Esophagus squamous epithelium (tissue), 5 donors: ENCODE data around the gene POR. TPM values are rescaled to one million over a fixed set of nuclear protein-coding genes. Genes with fewer than 3 reads are reported as not detected.

Experiments used
- DNase-seq: peaks from one replicate; lab custom pipeline; 2025; lab: John Stamatoyannopoulos, UW
- H3K27ac ChIP-seq, 4 donors: fragments of 200-600 bp; sonication (generic); one replicate each; pipeline ENCODE4 v1.5.1; 2016 to 2019; ENCODE audit warnings: mild to moderate bottlenecking in 1 of 4
- H3K27me3 ChIP-seq, 4 donors: fragments of 200-600 bp; sonication (generic); 1 replicate in 3 of 4; 2 replicates in 1 of 4; pipeline versions ENCODE4 v1.5.1 to v1.6.0; 2017 to 2021; ENCODE audit warnings: antibody characterized with exemption in 1 of 4
- H3K36me3 ChIP-seq, 3 donors: fragments of 200-600 bp; sonication (generic); one replicate each; pipeline ENCODE4 v1.5.1; 2016 to 2019
- H3K4me1 ChIP-seq, 3 donors: fragments of 200-600 bp; sonication (generic); one replicate each; pipeline ENCODE4 v1.5.1; 2017 to 2019
- H3K4me3 ChIP-seq, 4 donors: fragments of 200-600 bp; sonication (generic); 1 replicate in 3 of 4; 2 replicates in 1 of 4; pipeline ENCODE4 v1.5.1; 2016 to 2019; ENCODE audit warnings: mild to moderate bottlenecking in 2 of 4, moderate library complexity in 1 of 4
- H3K9me3 ChIP-seq, 3 donors: fragments of 200-600 bp; sonication (generic); one replicate each; pipeline ENCODE4 v1.5.1; 2016 to 2019
- POLR2A ChIP-seq, 4 donors: fragments of 450-650 bp; IDR thresholded peaks; one replicate each; pipeline ENCODE4 v1.6.1; 2017; ENCODE audit warnings: antibody characterized with exemption in 4 of 4, mild to moderate bottlenecking in 4 of 4, moderate library complexity in 3 of 4
- WGBS, 2 donors: methylation state at CpG; one replicate each; pipeline ENCODE4 v1.1.5; 2018; 5-methylcytosine and 5-hydroxymethylcytosine counted together
- intact Hi-C: fragments of 100-400 bp; cut with DNase I; formaldehyde crosslinking; loops from one replicate; pipeline ENCODE4 v1.15.0; 2022
- total RNA-seq, 4 donors: library from RNA; depleted of rRNA; stranded (reverse); fragments of >200 nt; gene quantifications; one replicate each; pipeline ENCODE4 v1.1.0, GENCODE V29; 2016
- TF ChIP-seq, protein P1 (sequence below), 6 experiments: fragments of 450-650 bp in 4 of 6; fragments of 200-600 bp in 2 of 6; sonication (generic) in 2 of 6; IDR thresholded peaks; one replicate each; pipeline ENCODE4 v1.5.1; 2016 to 2019; ENCODE audit warnings: antibody characterized with exemption in 6 of 6, mild to moderate bottlenecking in 4 of 6, moderate library complexity in 4 of 6
- donor health status: DM: yes; HTN: yes; CAD: no.

The POR gene
- total RNA-seq, 4 donors from 2014 or later: 71.0 to 116 (median 81.6) TPM

DNA sequence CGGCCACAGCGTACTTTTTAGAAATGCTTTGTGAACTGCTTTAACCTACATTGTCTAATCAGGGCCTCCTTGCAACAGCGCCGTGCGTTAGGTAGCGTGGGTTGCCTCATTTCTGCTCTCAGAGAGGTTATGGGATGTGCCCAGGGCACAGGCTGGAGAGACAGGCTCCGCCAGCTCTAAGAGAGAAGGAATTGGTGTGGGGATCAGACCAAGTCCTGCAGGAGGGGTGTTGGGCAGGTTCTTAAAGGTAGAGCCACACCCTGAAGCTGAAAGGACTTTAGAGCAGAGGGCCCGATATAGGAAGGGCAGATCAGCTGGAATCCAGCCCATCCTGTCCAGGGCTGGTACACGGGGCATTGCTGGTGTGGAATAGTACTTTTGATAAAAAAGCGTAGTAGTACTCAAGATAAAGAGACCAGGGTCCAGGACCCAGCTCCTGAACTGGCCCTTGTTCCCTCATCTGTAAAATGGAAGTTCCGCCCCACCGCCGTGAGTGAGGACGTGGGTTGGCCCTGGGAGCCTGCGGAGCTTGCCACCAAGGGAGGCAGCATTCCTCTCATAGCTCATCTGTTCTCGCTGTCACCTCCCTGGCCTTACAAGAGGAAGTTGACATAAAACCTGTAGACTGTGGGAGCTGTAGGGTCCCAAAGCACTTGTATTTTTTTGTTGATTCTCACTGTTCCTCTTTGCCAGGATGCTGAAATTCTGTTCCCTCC lies 42.2 kb downstream of the POR start:
- Histone ChIP-seq H3K36me3 (peaks cover 12 to 86% (median 22%) of the 10 kb centered on the region in 3 donors), H3K4me3 (no peak overlapping the region), H3K27me3 (no peaks in the 10 kb centered on the region), H3K9me3 (no peaks in the 10 kb centered on the region), H3K27ac (peak overlapping the region; percentile 18 to 74 (median 66)), H3K4me1 (peaks cover 1 to 26% (median 4%) of the 10 kb centered on the region in 3 donors)
- intact Hi-C loops: no loop called here
- no peak for DNase-seq
- no peak for TF ChIP-seq POLR2A (IDR thresholded peaks at IDR 0.05)
- TF ChIP-seq, protein P1, sequence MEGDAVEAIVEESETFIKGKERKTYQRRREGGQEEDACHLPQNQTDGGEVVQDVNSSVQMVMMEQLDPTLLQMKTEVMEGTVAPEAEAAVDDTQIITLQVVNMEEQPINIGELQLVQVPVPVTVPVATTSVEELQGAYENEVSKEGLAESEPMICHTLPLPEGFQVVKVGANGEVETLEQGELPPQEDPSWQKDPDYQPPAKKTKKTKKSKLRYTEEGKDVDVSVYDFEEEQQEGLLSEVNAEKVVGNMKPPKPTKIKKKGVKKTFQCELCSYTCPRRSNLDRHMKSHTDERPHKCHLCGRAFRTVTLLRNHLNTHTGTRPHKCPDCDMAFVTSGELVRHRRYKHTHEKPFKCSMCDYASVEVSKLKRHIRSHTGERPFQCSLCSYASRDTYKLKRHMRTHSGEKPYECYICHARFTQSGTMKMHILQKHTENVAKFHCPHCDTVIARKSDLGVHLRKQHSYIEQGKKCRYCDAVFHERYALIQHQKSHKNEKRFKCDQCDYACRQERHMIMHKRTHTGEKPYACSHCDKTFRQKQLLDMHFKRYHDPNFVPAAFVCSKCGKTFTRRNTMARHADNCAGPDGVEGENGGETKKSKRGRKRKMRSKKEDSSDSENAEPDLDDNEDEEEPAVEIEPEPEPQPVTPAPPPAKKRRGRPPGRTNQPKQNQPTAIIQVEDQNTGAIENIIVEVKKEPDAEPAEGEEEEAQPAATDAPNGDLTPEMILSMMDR (IDR thresholded peaks at IDR 0.05): no peak
- 83 to 84% methylated on average over 11 to 13 of the region's 16 CpGs for WGBS, 2 donors

DNA sequence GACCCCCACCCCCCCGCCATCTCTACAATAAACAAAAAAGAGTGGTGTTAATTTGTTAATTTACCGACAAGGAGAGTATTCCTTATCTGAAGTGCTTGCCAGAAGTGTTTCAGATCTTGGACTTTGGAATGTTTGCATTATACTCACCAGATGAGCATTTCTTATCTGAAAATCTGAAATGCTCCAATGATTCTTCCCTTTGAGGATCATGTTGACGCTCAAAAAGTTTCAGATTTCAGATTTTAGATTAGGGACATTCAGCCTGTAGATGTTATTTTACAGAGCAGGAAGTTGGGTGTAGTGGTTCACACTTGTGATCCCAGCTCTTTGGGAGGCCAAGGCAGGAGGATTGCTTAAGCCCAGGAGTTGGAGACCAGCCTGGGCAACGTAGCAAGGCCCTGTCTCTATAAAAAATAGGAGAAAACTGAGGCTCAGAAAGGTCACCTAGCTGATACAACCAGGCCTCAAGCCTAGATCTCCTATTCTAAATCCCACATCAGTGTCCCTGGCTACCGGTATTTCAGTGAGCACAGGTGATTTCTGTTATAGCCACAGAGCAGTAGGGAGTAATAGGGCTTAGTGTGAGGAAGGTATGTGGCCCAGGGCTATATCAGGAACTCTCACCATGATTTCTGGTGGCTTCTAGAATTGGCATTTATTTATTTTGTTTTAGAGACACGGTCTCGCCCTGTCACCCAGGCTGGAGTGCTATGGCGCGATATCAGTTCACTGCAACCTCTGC lies 44.0 kb downstream of the POR start:
- DNase-seq: no peak
- Histone ChIP-seq H3K27me3 (no peaks in the 10 kb centered on the region), H3K4me1 (peaks cover 4 to 43% (median 6%) of the 10 kb centered on the region in 3 donors), H3K4me3 (no peak overlapping the region), H3K36me3 (peaks cover 12 to 96% (median 22%) of the 10 kb centered on the region in 3 donors), H3K9me3 (no peaks in the 10 kb centered on the region), H3K27ac (no peak overlapping the region)
- 93% methylated on average over 9 of the region's 9 CpGs for whole genome bisulfite sequencing, 2 donors
- no peak for TF ChIP-seq POLR2A (IDR thresholded peaks at IDR 0.05)
- TF ChIP-seq, protein P1 (IDR thresholded peaks at IDR 0.05): no peak
- intact Hi-C loops: no loop called here

DNA sequence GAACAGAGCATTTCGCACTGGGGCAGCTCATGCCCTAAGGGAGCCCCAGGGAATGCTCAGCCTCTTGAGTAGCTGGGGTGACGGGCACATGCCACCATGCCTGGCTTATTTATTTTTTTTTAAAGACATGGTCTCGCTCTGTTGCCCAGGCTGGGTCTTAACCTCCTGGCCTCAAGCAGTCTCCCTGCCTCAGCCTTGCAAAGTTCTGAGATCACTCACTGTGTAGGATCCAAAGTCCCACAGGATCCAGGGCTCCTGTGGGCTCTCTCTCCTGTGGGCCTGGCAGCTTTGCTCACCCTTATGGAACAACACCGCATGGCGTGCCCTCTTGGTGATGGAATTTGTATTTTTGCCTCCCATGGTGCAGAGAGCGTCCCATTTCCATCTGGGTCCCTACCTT lies 45.4 kb downstream of the POR start:
- peaks cover 4 to 54% (median 6%) of the 10 kb centered on the region in 3 donors for H3K4me1 ChIP-seq
- WGBS, 2 donors: 93 to 100% methylated on average over 3 to 6 of the region's 6 CpGs
- peaks cover 10 to 95% (median 12%) of the 10 kb centered on the region in 3 donors for H3K36me3 ChIP-seq
- H3K27ac ChIP-seq: no peak overlapping the region
- DNase-seq: no peak
- H3K4me3 ChIP-seq: no peak overlapping the region
- no peak for TF ChIP-seq POLR2A (IDR thresholded peaks at IDR 0.05)
- TF ChIP-seq, protein P1 (IDR thresholded peaks at IDR 0.05): no peak
- H3K9me3 ChIP-seq: no peaks in the 10 kb centered on the region
- no peaks in the 10 kb centered on the region for H3K27me3 ChIP-seq
- intact Hi-C loops: no loop called here

DNA sequence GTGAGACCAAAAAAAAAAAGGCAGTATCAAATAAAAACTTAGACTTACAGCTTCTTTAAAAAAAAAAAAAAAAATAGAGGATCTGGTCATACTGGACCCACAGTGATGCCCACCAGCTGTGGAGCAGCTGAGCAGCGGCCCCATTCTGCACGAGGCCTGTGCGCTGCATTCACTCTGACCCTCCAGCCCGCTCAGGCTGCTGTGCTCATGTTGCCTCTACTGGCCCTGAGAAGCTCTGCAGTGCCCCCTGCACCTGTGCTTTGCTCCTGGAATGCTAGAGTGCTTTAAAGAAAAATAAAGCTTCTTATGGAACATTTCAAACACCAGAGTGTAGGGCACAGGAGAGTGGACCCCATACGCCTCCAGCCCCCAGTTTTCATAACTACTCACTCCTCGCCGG lies 46.3 kb downstream of the POR start:
- Histone ChIP-seq H3K36me3 (peaks cover 1 to 94% (median 12%) of the 10 kb centered on the region in 3 donors), H3K27ac (no peak overlapping the region), H3K9me3 (no peaks in the 10 kb centered on the region), H3K4me3 (no peak overlapping the region), H3K4me1 (peaks cover 4 to 60% (median 14%) of the 10 kb centered on the region in 3 donors), H3K27me3 (no peaks in the 10 kb centered on the region)
- intact Hi-C loops: no loop called here
- WGBS, 2 donors: 90 to 95% methylated on average over 7 of the region's 7 CpGs
- TF ChIP-seq, protein P1 (IDR thresholded peaks at IDR 0.05): no peak
- no peak for TF ChIP-seq POLR2A (IDR thresholded peaks at IDR 0.05)
- no peak for DNase-seq
